Naive thymus-derived CD8-positive, alpha-beta T cell (primary cell): Measurements from ENCODE around the gene PRDM10. TPM values are rescaled to one million over a fixed set of nuclear protein-coding genes. Genes with fewer than 3 reads are reported as not detected.

Experiments used
- ATAC-seq, 2 donors: fragments of 150-1000 bp; cut with Tn5 transposase in 1 of 2; sonication (Bioruptor Pico), chemical (Tn5 transposase) in 1 of 2; 1 replicate in 1 of 2; 2 replicates in 1 of 2; pipeline ENCODE4 v1.10.0; 2021; ENCODE audit warnings: mild to moderate bottlenecking in 2 of 2, moderate library complexity in 2 of 2
- POLR2A ChIA-PET: fragments of 350-600 bp; sonication (Branson Sonifier 250); formaldehyde crosslinking; loops from one replicate; lab custom pipeline; 2021; ENCODE audit warnings: antibody characterized with exemption; lab: Charles Lee
- DNase-seq, 10 donors: peaks; one replicate each; pipeline versions ENCODE4 v3.0.0 to v3.0.0-alpha.2; 2020 to 2022
- H3K27ac Mint-ChIP-seq, 10 donors: one replicate each; pipeline ENCODE4 v1.8.0; 2020 to 2022; ENCODE audit warnings: mild to moderate bottlenecking in 10 of 10, mixed read lengths in 10 of 10, moderate library complexity in 4 of 10, inconsistent platforms in 1 of 10
- H3K27me3 Mint-ChIP-seq, 5 donors: one replicate each; pipeline ENCODE4 v1.8.0; 2021 to 2022; ENCODE audit warnings: mixed read lengths in 5 of 5
- H3K36me3 Mint-ChIP-seq, 3 donors: one replicate each; pipeline ENCODE4 v1.8.0; 2020 to 2022; ENCODE audit warnings: mixed read lengths in 3 of 3, mild to moderate bottlenecking in 2 of 3, inconsistent platforms in 1 of 3
- H3K4me1 Mint-ChIP-seq, 4 donors: one replicate each; pipeline ENCODE4 v1.8.0; 2021 to 2022; ENCODE audit warnings: mixed read lengths in 4 of 4
- H3K4me3 Mint-ChIP-seq, 10 donors: one replicate each; pipeline ENCODE4 v1.8.0; 2020 to 2022; ENCODE audit warnings: mild to moderate bottlenecking in 10 of 10, mixed read lengths in 10 of 10, moderate library complexity in 6 of 10, inconsistent platforms in 1 of 10
- H3K9me3 Mint-ChIP-seq, 9 donors: one replicate each; pipeline ENCODE4 v1.8.0; 2020 to 2022; ENCODE audit warnings: mixed read lengths in 9 of 9, mild to moderate bottlenecking in 3 of 9, inconsistent platforms in 1 of 9, moderate library complexity in 1 of 9
- polyA plus RNA-seq, 3 donors: library from polyadenylated mRNA; unstranded; fragments of 300-500 nt; fragmentation: Illumina TruSeq; gene quantifications; one replicate each; pipeline ENCODE4 v1.2.3, GENCODE V29; 2021
- total RNA-seq, 8 experiments: library from RNA in 2 of 8; stranded (reverse) in 2 of 8; gene quantifications; one replicate each; pipeline ENCODE4 v1.2.3 and lab custom pipeline; 2021 to 2026

PRDM10 gene, protein sequence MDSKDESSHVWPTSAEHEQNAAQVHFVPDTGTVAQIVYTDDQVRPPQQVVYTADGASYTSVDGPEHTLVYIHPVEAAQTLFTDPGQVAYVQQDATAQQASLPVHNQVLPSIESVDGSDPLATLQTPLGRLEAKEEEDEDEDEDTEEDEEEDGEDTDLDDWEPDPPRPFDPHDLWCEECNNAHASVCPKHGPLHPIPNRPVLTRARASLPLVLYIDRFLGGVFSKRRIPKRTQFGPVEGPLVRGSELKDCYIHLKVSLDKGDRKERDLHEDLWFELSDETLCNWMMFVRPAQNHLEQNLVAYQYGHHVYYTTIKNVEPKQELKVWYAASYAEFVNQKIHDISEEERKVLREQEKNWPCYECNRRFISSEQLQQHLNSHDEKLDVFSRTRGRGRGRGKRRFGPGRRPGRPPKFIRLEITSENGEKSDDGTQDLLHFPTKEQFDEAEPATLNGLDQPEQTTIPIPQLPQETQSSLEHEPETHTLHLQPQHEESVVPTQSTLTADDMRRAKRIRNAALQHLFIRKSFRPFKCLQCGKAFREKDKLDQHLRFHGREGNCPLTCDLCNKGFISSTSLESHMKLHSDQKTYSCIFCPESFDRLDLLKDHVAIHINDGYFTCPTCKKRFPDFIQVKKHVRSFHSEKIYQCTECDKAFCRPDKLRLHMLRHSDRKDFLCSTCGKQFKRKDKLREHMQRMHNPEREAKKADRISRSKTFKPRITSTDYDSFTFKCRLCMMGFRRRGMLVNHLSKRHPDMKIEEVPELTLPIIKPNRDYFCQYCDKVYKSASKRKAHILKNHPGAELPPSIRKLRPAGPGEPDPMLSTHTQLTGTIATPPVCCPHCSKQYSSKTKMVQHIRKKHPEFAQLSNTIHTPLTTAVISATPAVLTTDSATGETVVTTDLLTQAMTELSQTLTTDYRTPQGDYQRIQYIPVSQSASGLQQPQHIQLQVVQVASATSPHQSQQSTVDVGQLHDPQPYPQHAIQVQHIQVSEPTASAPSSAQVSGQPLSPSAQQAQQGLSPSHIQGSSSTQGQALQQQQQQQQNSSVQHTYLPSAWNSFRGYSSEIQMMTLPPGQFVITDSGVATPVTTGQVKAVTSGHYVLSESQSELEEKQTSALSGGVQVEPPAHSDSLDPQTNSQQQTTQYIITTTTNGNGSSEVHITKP
- 10 to 100 TPM; 13.6 to 16.5 TPM for total RNA-seq
- polyA plus RNA-seq: 1 to 10 TPM in 2 of 3 donors, under 1 TPM in 1; 0.87 to 3.7 (median 1.9) TPM
- total RNA-seq (lab: John Stamatoyannopoulos, UW): 13.8 to 35.9 (median 21.1) reads per million in 6 experiments

DNA sequence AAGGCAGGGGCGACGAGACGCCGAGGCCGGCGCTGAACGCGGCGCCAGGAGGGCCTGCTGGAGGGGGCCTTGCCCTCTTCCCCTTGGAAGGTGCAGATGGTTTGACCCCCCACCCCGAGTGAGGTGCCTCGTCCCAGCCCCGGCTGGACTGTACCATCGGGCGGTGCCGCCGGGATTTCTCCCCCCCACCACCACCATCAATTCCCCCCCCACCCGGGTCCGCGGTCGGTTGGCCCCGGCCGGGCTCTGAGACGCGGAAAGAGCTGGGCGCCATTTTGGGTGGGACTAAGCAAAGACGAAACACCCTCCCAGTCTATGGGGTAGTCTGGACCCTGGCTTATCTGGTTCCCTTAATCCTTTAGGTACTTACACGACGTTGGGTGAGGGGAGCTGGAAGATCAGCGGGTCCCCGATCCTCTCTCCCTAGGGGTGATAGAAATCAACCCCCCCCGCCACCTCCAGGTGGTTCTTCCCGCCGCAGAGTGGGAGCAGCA lies at the start of gene PRDM10:
Gene PRDM10 (minus strand): TSS at position 484 of the 494 bp plus-strand sequence. CDS start 41,871 bp downstream, outside the sequence.
- H3K36me3 Mint-ChIP-seq: no peaks in the 10 kb centered on the region
- peak; percentile 82 to 99 (median 90) for DNase-seq
- POLR2A ChIA-PET: interaction anchor here (0.5 to 5.6 kb wide), 22 partner anchors 11 to 338 kb away, joined by 3 to 62 read pairs (median 4); partner anchors contain the start of genes APLP2, NFRKB and TMEM45B
- no peaks in the 10 kb centered on the region for H3K27me3 Mint-ChIP-seq
- ATAC-seq: peak; percentile 67
- peak within 1 kb of the TSS; percentile 94 to 100 (median 99) for H3K4me3 Mint-ChIP-seq
- no peaks in the 10 kb centered on the region for H3K9me3 Mint-ChIP-seq
- peak within 1 kb of the TSS; percentile 99 to 100 (median 100) for H3K27ac Mint-ChIP-seq
- peaks cover 11 to 49% (median 36%) of the 10 kb centered on the region in 4 donors for H3K4me1 Mint-ChIP-seq

DNA sequence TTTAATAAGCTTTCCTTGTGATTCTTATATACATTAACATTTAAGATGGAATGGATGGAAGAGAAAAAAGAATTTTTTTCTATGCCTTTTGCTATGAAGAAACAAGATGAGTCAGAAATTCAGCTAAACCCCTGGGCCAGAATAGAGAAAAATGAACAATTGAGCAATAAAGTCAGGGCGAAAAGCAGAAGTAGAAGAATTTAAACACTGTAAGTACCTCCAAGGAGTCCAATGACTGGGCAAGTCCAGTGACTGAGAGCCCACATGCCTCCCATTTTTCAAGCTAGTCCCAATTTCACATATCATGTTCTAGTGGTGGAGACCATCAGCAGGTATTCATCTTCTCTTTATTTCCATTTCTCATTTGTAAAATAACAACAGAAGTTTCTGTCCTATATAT lies 48.4 kb upstream of the PRDM10 start:
- no peaks in the 10 kb centered on the region for H3K4me1 Mint-ChIP-seq
- H3K9me3 Mint-ChIP-seq: peaks cover 0 to 7% (median 0%) of the 10 kb centered on the region in 9 donors

DNA sequence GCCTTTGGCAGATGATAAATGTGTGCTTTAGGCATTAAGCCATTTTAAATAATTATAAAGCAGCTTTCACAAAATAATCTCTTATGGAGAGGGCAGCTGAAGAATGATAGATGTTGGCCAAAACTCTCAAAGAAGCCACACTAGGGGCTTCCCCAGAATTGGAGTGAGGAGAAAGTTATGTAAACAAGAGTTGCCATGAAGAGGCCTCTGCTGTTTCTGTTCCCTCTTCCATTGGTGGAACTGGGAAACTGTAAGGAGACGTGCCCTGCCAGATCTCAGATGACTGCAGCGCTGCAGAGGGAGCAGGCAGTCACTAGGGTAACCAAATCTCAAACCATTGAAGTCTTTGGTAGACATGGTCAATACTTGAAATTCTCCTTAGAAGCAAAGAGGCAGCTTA lies 47.6 kb upstream of the PRDM10 start:
- H3K4me1 Mint-ChIP-seq: no peaks in the 10 kb centered on the region
- H3K27ac Mint-ChIP-seq: no peak overlapping the region
- DNase-seq: no peak
- no peak overlapping the region for H3K4me3 Mint-ChIP-seq
- H3K9me3 Mint-ChIP-seq: peaks cover 0 to 7% (median 0%) of the 10 kb centered on the region in 9 donors
- H3K36me3 Mint-ChIP-seq: no peaks in the 10 kb centered on the region
- H3K27me3 Mint-ChIP-seq: peaks cover 0 to 4% (median 3%) of the 10 kb centered on the region in 5 donors
- no peak for ATAC-seq
- POLR2A ChIA-PET: no interaction called here

More for the DNA sequence above, 48.4 kb upstream of the PRDM10 start:
- Mint-ChIP-seq H3K4me3 (no peak overlapping the region), H3K27me3 (peaks cover 0 to 9% (median 3%) of the 10 kb centered on the region in 5 donors), H3K36me3 (no peaks in the 10 kb centered on the region), H3K27ac (no peak overlapping the region)
- DNase-seq (no peak), ATAC-seq (no peak)
- POLR2A ChIA-PET: no interaction called here

DNA sequence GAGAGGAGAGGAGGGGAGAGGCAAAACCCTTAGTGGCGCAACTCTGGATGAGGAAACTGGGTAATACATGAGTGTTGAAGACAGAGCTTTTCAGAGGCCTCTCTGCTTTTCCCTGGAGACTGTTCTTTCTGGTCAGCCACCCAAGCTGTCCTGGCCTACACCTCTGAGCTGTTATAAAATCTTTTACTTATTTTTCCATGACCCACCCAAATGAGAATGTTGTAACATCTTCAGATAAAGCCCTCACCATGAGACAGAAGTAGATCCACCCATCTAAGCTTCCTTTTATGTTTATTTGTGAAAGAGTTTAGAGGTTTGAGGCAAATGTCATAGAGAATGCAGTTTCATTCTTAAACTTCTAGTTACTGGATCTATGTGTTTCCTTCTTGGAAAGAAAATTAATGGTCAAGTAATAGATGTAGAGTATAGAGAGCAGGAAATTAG lies 46.7 kb upstream of the PRDM10 start:
- Mint-ChIP-seq H3K27ac (no peak overlapping the region), H3K4me3 (no peak overlapping the region), H3K36me3 (no peaks in the 10 kb centered on the region), H3K4me1 (no peaks in the 10 kb centered on the region), H3K27me3 (peaks cover 0 to 4% (median 0%) of the 10 kb centered on the region in 5 donors), H3K9me3 (peaks cover 0 to 5% (median 0%) of the 10 kb centered on the region in 9 donors)
- ATAC-seq (no peak), DNase-seq (no peak)
- POLR2A ChIA-PET: no interaction called here

DNA sequence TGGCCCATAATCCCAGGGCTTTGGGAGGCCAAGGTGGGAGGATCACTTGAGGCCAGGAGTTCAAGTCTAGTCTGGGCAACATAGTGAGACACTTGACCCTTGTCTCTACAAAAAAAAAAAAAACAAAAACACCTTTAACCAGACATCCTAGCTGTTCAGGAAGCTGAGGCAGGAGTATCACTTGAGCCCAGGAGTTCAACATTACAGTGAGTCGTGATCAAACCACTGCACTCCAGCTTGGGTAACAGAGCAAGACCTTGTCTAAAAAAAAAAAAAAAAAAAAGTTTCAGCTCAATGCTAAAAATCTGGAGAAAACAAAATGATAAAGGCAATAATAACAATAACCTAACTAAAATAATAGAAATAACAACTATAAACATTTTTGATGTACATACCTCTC lies 44.5 kb upstream of the PRDM10 start:
- ATAC-seq: no peak
- H3K27me3 Mint-ChIP-seq: peaks cover 0 to 19% (median 7%) of the 10 kb centered on the region in 5 donors
- no peaks in the 10 kb centered on the region for H3K9me3 Mint-ChIP-seq
- no peak for DNase-seq
- no peak overlapping the region for H3K4me3 Mint-ChIP-seq
- no peaks in the 10 kb centered on the region for H3K36me3 Mint-ChIP-seq
- H3K27ac Mint-ChIP-seq: no peak overlapping the region
- POLR2A ChIA-PET: interaction anchor here (1.0 kb wide), 1 partner anchor 45 kb away, joined by 3 read pairs; the partner anchor contains the start of gene PRDM10
- peaks cover 0 to 6% (median 2%) of the 10 kb centered on the region in 4 donors for H3K4me1 Mint-ChIP-seq

DNA sequence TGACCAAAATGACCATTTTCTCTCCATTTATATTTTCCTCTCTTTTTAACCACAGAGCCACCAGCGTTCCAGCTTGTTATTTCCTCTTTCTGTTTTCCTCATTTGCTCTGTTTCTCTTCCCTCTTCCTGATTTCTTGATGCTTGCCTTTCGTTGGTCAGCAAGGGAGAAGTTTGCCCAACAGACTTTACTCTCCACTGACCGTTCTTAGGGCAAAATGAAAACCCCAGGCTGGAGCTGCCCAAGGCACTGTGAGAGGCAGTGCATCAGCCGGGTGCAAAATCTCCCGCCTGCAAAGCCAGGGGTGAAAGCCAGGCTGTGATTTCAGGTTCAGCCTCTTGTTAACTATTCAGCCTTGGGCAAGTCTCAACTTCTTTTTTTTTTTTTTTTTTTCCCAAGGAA lies 40.9 kb upstream of the PRDM10 start:
- Mint-ChIP-seq H3K9me3 (no peaks in the 10 kb centered on the region), H3K36me3 (no peaks in the 10 kb centered on the region), H3K4me1 (peaks cover 0 to 6% (median 2%) of the 10 kb centered on the region in 4 donors), H3K27ac (peak overlapping the region in 2 of 10 donors; percentile 44 to 58), H3K4me3 (peak overlapping the region in 1 of 10 donors; percentile 5), H3K27me3 (peaks cover 0 to 25% (median 10%) of the 10 kb centered on the region in 5 donors)
- DNase-seq (no peak), ATAC-seq (no peak)
- POLR2A ChIA-PET: no interaction called here

DNA sequence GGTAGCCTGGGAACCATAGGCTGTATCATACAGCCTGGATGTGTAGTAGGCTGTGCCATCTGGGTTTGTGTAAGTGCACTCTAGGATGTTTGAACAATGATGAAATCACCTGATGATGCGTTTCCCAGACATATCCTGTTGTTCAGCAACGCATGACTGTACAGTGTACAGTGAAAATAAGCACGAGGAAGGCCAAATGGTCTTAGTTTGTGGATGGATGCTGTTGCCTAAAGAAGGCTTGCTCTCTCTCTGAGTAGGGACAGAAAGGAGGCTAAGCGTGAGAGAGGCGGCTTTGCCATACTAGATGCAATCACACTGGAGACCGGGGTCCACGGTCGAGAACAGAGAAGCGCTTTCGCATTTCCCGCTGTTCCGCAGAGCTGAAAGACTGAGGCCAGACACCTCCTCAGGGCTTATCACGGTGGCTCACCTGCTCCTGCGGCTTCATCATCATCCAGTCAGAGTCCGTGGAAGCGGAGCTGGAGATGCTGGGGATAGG lies 39.5 kb upstream of the PRDM10 start:
- ATAC-seq: no peak
- Mint-ChIP-seq H3K9me3 (no peaks in the 10 kb centered on the region), H3K36me3 (no peaks in the 10 kb centered on the region), H3K4me3 (no peak overlapping the region), H3K4me1 (peaks cover 0 to 6% (median 2%) of the 10 kb centered on the region in 4 donors), H3K27me3 (peaks cover 0 to 33% (median 14%) of the 10 kb centered on the region in 5 donors), H3K27ac (no peak overlapping the region)
- DNase-seq: no peak
- POLR2A ChIA-PET: no interaction called here

DNA sequence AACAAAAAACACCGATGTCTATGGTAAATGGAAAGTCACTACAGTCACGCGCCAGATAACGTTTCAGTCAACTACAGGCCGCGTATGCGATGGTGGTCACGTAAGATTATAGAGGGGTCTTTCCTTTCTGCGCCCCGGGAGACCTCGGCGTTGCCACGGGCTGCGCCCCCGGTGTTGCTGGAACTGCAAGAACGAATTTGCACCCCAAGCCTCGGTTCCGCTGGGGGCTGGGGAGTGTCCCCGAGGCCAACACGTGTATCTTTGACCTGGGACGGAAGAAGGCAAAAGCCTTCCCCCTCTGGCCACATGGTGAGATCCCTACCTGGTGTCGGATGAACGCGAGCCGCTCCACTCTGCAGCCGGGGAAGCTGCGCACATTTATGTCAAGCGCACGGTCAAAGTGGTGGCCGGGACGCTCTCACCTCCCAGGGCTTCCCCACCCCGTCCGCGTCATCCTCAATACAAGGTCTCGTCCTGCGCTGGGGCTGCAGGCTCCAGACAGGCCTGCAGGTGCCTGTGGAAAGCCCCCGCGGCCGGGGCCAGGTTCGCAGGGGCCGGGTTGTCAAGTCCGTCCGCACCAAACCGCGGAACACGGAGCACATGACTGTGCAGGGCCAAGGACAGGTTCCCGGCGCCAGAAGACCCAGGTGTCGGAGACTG lies 37.8 kb upstream of the PRDM10 start:
- POLR2A ChIA-PET: no interaction called here
- Mint-ChIP-seq H3K9me3 (no peaks in the 10 kb centered on the region), H3K4me1 (peaks cover 0 to 6% (median 2%) of the 10 kb centered on the region in 4 donors), H3K36me3 (no peaks in the 10 kb centered on the region), H3K27me3 (peaks cover 5 to 33% (median 16%) of the 10 kb centered on the region in 5 donors), H3K27ac (no peak overlapping the region), H3K4me3 (no peak overlapping the region)
- DNase-seq (no peak), ATAC-seq (no peak)

DNA sequence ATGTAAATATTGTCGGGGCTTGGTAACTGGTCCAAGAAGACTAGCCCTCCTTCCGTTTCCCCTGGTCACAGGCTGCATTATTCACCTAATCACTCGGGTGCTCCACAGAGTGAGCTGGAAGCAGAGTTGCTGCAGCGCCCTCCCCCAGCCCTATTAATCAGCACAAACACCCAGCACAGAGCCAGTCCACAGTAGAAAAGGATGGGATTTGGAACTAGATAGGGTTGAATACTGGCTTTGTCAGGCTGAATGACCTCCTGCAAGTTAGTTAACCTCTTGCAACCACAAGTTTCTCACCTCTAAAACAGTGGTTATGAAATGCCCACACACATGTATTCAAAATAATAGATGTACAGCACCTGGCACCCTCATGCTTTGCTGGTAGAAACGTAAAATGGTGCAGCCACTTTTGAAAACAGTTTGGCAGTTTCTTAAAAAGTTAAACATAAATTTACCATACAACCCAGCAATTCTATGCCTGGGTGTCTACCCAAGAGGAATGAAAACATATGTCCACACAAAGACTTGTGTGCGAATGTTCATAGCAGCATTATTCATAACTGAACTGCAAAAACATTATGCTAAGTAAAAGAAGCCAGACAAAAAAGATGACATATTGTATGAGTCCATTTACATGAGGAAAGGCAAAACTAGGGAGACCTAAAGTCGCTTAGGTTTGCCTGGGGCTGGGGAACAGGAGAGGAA lies 35.4 kb upstream of the PRDM10 start:
- no peaks in the 10 kb centered on the region for H3K36me3 Mint-ChIP-seq
- ATAC-seq (no peak), DNase-seq (no peak)
- H3K9me3 Mint-ChIP-seq: no peaks in the 10 kb centered on the region
- H3K27ac Mint-ChIP-seq: no peak overlapping the region
- H3K4me1 Mint-ChIP-seq: peaks cover 0 to 2% (median 0%) of the 10 kb centered on the region in 4 donors
- H3K4me3 Mint-ChIP-seq: no peak overlapping the region
- H3K27me3 Mint-ChIP-seq: peaks cover 6 to 23% (median 14%) of the 10 kb centered on the region in 5 donors
- POLR2A ChIA-PET: no interaction called here

DNA sequence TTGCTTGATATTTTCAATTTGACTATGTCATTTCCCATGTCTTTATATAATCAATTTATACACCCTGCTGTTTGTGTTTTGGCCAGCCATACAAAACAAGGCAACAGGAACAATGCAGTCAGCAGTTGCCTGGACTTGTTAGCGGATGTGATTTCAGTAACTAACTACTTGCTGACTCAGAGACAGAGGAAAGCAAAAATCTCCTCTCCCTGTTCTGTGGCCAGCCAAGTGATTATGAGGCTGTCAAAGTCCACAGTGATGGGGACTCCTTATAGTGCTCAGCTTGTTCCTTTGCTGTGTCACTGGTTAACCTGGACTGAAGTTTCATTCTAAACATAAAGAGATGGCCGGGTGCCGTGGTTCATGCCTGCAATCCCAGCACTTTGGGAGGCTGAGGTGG lies 34.4 kb upstream of the PRDM10 start:
- Mint-ChIP-seq H3K27me3 (peaks cover 5 to 13% (median 12%) of the 10 kb centered on the region in 5 donors), H3K4me1 (no peaks in the 10 kb centered on the region), H3K4me3 (no peak overlapping the region), H3K36me3 (no peaks in the 10 kb centered on the region), H3K27ac (no peak overlapping the region), H3K9me3 (no peaks in the 10 kb centered on the region)
- ATAC-seq: no peak
- DNase-seq: no peak
- POLR2A ChIA-PET: no interaction called here

DNA sequence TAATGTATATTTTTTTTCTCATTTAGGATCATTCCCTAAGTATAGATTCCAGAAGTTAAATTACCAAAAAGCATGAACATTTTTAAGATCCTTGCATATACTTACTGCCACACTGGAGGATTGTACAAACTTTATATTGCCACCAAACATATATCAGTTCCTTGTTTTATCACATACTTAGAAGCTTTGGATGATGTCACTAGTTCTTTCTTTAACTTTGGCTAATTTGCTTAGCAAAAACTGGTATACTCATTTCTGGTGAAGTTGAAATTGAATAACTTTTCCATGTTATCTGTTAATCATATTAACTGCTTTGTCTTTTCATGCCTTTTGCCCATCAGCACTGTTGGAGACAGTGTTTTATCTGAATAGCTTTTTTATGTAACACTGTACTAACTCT lies 31.6 kb upstream of the PRDM10 start:
- H3K27me3 Mint-ChIP-seq: peaks cover 4 to 13% (median 10%) of the 10 kb centered on the region in 5 donors
- no peaks in the 10 kb centered on the region for H3K4me1 Mint-ChIP-seq
- DNase-seq: no peak
- no peaks in the 10 kb centered on the region for H3K36me3 Mint-ChIP-seq
- H3K4me3 Mint-ChIP-seq: no peak overlapping the region
- H3K27ac Mint-ChIP-seq: no peak overlapping the region
- no peak for ATAC-seq
- H3K9me3 Mint-ChIP-seq: no peaks in the 10 kb centered on the region
- POLR2A ChIA-PET: no interaction called here
